Measurements from ENCODE around the gene CEMIP. TPM values are rescaled to one million over a fixed set of nuclear protein-coding genes. Genes with fewer than 3 reads are reported as not detected.

The CEMIP gene
- total RNA-seq, 1 donor from 2014 or later: 3.6 TPM

DNA sequence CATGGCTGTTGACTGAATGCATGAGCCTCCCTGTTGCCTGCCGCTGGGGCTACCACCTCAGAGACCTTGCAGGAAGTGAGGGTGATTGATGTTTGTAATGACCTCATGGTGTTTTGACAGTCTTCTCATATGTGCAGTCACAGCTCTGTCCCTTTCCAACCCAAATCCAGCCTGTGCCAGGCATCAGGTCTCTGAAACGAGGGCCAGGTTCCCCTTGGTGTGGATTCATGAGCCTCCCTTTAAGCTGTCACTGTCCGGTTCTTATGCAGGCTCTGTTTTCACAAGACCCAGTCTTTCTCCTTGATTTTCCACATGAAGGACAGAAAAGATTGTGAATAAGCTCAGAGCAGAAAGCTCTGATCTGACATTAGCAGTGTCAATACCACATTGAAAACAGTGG is 43.1 kb downstream of the CEMIP start:
- Histone ChIP-seq H4K20me1 (ENCODE audit: insufficient read depth, low read length) (peaks cover 20% of the 10 kb centered on the region), H3K4me1 (ENCODE audit: insufficient read depth, low read length) (no peaks in the 10 kb centered on the region), H2AFZ (ENCODE audit: low read depth, low read length) (no peak overlapping the region), H3K79me2 (ENCODE audit: insufficient read depth, low read length) (no peaks in the 10 kb centered on the region), H3K36me3 (ENCODE audit: insufficient read depth, low read length) (no peaks in the 10 kb centered on the region), H3K4me3 (ENCODE audit: insufficient read depth, low read depth, low read length) (no peak overlapping the region), H3K4me2 (ENCODE audit: low read length) (no peak overlapping the region), H3K9me3 (ENCODE audit: insufficient read depth, low read depth, low read length) (no peaks in the 10 kb centered on the region), H3K27me3 (ENCODE audit: insufficient read depth, low read length) (peaks cover 2% of the 10 kb centered on the region), H3K9ac (ENCODE audit: low read length) (no peak overlapping the region), H3K27ac (ENCODE audit: low read depth, low read length) (no peak overlapping the region)
- no peak for TF ChIP-seq EZH2 (IDR thresholded peaks at IDR 0.05; ENCODE audit: insufficient read depth, low read length)
- TF ChIP-seq, protein P1, sequence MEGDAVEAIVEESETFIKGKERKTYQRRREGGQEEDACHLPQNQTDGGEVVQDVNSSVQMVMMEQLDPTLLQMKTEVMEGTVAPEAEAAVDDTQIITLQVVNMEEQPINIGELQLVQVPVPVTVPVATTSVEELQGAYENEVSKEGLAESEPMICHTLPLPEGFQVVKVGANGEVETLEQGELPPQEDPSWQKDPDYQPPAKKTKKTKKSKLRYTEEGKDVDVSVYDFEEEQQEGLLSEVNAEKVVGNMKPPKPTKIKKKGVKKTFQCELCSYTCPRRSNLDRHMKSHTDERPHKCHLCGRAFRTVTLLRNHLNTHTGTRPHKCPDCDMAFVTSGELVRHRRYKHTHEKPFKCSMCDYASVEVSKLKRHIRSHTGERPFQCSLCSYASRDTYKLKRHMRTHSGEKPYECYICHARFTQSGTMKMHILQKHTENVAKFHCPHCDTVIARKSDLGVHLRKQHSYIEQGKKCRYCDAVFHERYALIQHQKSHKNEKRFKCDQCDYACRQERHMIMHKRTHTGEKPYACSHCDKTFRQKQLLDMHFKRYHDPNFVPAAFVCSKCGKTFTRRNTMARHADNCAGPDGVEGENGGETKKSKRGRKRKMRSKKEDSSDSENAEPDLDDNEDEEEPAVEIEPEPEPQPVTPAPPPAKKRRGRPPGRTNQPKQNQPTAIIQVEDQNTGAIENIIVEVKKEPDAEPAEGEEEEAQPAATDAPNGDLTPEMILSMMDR (IDR thresholded peaks at IDR 0.05; ENCODE audit: insufficient read depth, low read depth, low read length): no peak
- Mint-ChIP-seq H3K4me3 (ENCODE audit: unreplicated experiment) (no peak overlapping the region), H3K9me3 (ENCODE audit: unreplicated experiment) (no peaks in the 10 kb centered on the region), H3K27me3 (ENCODE audit: low read depth, unreplicated experiment) (peaks cover 19% of the 10 kb centered on the region), H3K27ac (ENCODE audit: unreplicated experiment) (no peak overlapping the region), H3K36me3 (ENCODE audit: low read depth, unreplicated experiment) (peaks cover 2% of the 10 kb centered on the region), H3K4me1 (ENCODE audit: low read depth, unreplicated experiment) (no peaks in the 10 kb centered on the region)
- FAIRE-seq (no peak), DNase-seq (ENCODE audit: low read depth) (no peak)

DNA sequence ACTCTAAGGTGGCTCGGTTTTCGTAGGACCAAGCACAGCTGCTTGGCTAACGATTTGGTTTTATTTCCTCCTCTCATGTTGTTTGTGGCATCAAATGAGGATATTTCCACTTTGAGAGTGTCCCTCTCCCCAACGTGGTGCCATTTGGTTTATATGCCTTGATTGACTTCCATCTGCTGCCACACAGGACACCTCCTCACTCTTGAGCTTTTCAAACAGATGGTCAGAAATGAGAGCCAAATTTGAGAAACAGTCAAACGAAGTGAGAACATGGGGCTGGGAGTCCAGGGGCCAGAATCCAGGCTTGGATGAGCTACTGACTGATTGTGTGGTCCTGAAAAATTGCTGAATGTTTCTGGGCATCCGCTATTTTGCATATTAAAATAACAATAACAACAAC is 43.5 kb downstream of the CEMIP start:
- H3K9ac ChIP-seq (ENCODE audit: low read length): no peak overlapping the region
- Mint-ChIP-seq H3K9me3 (ENCODE audit: unreplicated experiment) (no peaks in the 10 kb centered on the region), H3K27me3 (ENCODE audit: low read depth, unreplicated experiment) (peaks cover 19% of the 10 kb centered on the region), H3K4me1 (ENCODE audit: low read depth, unreplicated experiment) (no peaks in the 10 kb centered on the region), H3K27ac (ENCODE audit: unreplicated experiment) (no peak overlapping the region), H3K36me3 (ENCODE audit: low read depth, unreplicated experiment) (peaks cover 2% of the 10 kb centered on the region), H3K4me3 (ENCODE audit: unreplicated experiment) (no peak overlapping the region)
- H3K27ac ChIP-seq (ENCODE audit: low read depth, low read length): no peak overlapping the region
- TF ChIP-seq EZH2 (IDR thresholded peaks at IDR 0.05; ENCODE audit: insufficient read depth, low read length): no peak
- TF ChIP-seq, protein P1 (IDR thresholded peaks at IDR 0.05; ENCODE audit: insufficient read depth, low read depth, low read length): no peak
- no peak overlapping the region for H2AFZ ChIP-seq (ENCODE audit: low read depth, low read length)
- H3K9me3 ChIP-seq (ENCODE audit: insufficient read depth, low read depth, low read length): no peaks in the 10 kb centered on the region
- H3K36me3 ChIP-seq (ENCODE audit: insufficient read depth, low read length): no peaks in the 10 kb centered on the region
- DNase-seq (ENCODE audit: low read depth) (no peak), FAIRE-seq (no peak)
- no peaks in the 10 kb centered on the region for H3K79me2 ChIP-seq (ENCODE audit: insufficient read depth, low read length)
- peaks cover 20% of the 10 kb centered on the region for H4K20me1 ChIP-seq (ENCODE audit: insufficient read depth, low read length)
- H3K4me2 ChIP-seq (ENCODE audit: low read length): no peak overlapping the region
- H3K4me3 ChIP-seq (ENCODE audit: insufficient read depth, low read depth, low read length): no peak overlapping the region
- no peaks in the 10 kb centered on the region for H3K4me1 ChIP-seq (ENCODE audit: insufficient read depth, low read length)
- H3K27me3 ChIP-seq (ENCODE audit: insufficient read depth, low read length): peaks cover 2% of the 10 kb centered on the region

DNA sequence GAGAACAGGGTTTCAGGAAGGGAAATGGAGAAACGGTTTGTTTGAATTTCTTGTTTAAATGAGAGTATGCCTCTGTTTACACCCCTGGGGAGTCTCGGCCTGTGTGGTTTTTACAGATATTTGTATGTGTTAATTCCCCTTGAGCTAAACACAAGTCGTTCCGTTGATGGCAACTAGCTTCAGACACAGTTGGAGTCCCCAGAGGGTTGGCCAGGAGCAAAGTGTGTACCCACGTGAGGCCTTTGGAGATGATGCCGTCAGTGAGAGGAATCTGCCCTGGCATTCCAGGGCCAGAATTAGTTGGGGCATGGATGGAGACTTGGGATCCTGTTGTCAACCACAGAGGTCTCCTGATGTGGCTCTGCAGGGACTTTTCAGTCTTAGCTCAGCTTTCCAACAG is 44.0 kb downstream of the CEMIP start:
- DNase-seq (ENCODE audit: low read depth) (no peak), FAIRE-seq (no peak)
- no peak overlapping the region for H3K4me3 ChIP-seq (ENCODE audit: insufficient read depth, low read depth, low read length)
- no peak for TF ChIP-seq EZH2 (IDR thresholded peaks at IDR 0.05; ENCODE audit: insufficient read depth, low read length)
- TF ChIP-seq, protein P1 (IDR thresholded peaks at IDR 0.05; ENCODE audit: insufficient read depth, low read depth, low read length): no peak
- peaks cover 20% of the 10 kb centered on the region for H4K20me1 ChIP-seq (ENCODE audit: insufficient read depth, low read length)
- H3K9ac ChIP-seq (ENCODE audit: low read length): no peak overlapping the region
- no peak overlapping the region for H3K4me3 Mint-ChIP-seq (ENCODE audit: unreplicated experiment)
- H3K27ac Mint-ChIP-seq (ENCODE audit: unreplicated experiment): no peak overlapping the region
- no peak overlapping the region for H3K27ac ChIP-seq (ENCODE audit: low read depth, low read length)
- no peak overlapping the region for H3K4me2 ChIP-seq (ENCODE audit: low read length)
- no peaks in the 10 kb centered on the region for H3K36me3 ChIP-seq (ENCODE audit: insufficient read depth, low read length)
- H2AFZ ChIP-seq (ENCODE audit: low read depth, low read length): no peak overlapping the region
- peaks cover 2% of the 10 kb centered on the region for H3K36me3 Mint-ChIP-seq (ENCODE audit: low read depth, unreplicated experiment)
- H3K9me3 ChIP-seq (ENCODE audit: insufficient read depth, low read depth, low read length): no peaks in the 10 kb centered on the region
- H3K9me3 Mint-ChIP-seq (ENCODE audit: unreplicated experiment): no peaks in the 10 kb centered on the region
- peaks cover 2% of the 10 kb centered on the region for H3K27me3 ChIP-seq (ENCODE audit: insufficient read depth, low read length)
- H3K4me1 ChIP-seq (ENCODE audit: insufficient read depth, low read length): no peaks in the 10 kb centered on the region
- peaks cover 19% of the 10 kb centered on the region for H3K27me3 Mint-ChIP-seq (ENCODE audit: low read depth, unreplicated experiment)
- no peaks in the 10 kb centered on the region for H3K79me2 ChIP-seq (ENCODE audit: insufficient read depth, low read length)
- H3K4me1 Mint-ChIP-seq (ENCODE audit: low read depth, unreplicated experiment): no peaks in the 10 kb centered on the region
